ENCODE data around the gene FAM135A. TPM values are rescaled to one million over a fixed set of nuclear protein-coding genes. Genes with fewer than 3 reads are reported as not detected.

FAM135A gene
- total and polyA plus RNA-seq, 9 of the 15 experiments (the other 6 are each of a cell fraction or from before 2014, with no cell fraction given): 7.4 to 32.9 (median 19.2) TPM

DNA sequence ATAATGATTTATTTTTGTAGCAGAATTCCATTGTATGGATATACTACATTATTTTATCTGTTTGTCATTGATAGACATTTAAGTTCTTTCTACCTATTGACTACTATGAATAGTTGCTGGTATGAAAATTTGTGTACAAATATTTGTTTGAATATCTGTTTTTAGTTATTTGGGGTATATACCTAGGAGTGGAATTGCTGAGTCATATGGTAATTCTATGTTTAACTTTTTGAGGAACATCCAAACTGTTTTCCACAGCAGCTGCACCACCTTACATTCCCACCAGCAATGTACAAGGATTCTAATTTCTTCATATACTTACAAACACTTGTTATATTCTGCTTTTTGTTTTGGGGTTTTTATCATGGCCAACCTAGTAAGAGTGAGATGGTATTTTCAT lies 97.3 kb downstream of the FAM135A start (continued):
- TF ChIP-seq NFE2L1 (tag; IDR thresholded peaks at IDR 0.05; ENCODE audit: borderline replicate concordance, low read depth) (0 out of 2 replicates have a peak, but pooled peaks have one; percentile 53), LCOR (CRISPR knock-in tag; IDR thresholded peaks at IDR 0.05) (no peak), SNIP1 (IDR thresholded peaks at IDR 0.05; ENCODE audit: low read depth) (no peak), SREBF1 (IDR thresholded peaks at IDR 0.05; ENCODE audit: borderline replicate concordance, low read depth, low read length) (no peak), NFE2 (IDR thresholded peaks at IDR 0.05; ENCODE audit: low read depth) (peak; percentile 77), MAFF (IDR thresholded peaks at IDR 0.05; ENCODE audit: low read length) (peak; percentile 48; the same call in 1 of the 2 replicates), SMAD1 (IDR thresholded peaks at IDR 0.05; ENCODE audit: low read depth, low read length, partially characterized antibody) (no peak), STAT5B (CRISPR knock-in tag; IDR thresholded peaks at IDR 0.05) (no peak), ZNF316 (IDR thresholded peaks at IDR 0.05) (peak; percentile 84), C11orf30 (IDR thresholded peaks at IDR 0.05; ENCODE audit: low read depth) (peak; percentile 80), SIX5 (IDR thresholded peaks at IDR 0.05; ENCODE audit: borderline replicate concordance in 1 of 2, insufficient read depth in 1 of 2, low read depth in 1 of 2, low read length in 2 of 2) (no peak), PHF21A (IDR thresholded peaks at IDR 0.05; ENCODE audit: borderline replicate concordance, low read depth) (no peak), ZNF408 (CRISPR knock-in tag; IDR thresholded peaks at IDR 0.05; ENCODE audit: low read depth) (no peak), PRPF4 (IDR thresholded peaks at IDR 0.05; ENCODE audit: insufficient read depth, low read depth, low read length, poor library complexity, severe bottlenecking) (no peak), ZNF699 (CRISPR knock-in tag; IDR thresholded peaks at IDR 0.05; ENCODE audit: insufficient replicate concordance) (no peak), BACH1 (tag; IDR thresholded peaks at IDR 0.05) (no peak), NUFIP1 (IDR thresholded peaks at IDR 0.05; ENCODE audit: partially characterized antibody) (no peak), MXI1 (IDR thresholded peaks at IDR 0.05; ENCODE audit: low read depth, low read length) (no peak), JUNB (CRISPR knock-in tag; conservative IDR thresholded peaks at IDR 0.05) (no peak), SREBF2 (CRISPR knock-in tag; IDR thresholded peaks at IDR 0.05) (no peak)
- TF ChIP-seq, protein P1, sequence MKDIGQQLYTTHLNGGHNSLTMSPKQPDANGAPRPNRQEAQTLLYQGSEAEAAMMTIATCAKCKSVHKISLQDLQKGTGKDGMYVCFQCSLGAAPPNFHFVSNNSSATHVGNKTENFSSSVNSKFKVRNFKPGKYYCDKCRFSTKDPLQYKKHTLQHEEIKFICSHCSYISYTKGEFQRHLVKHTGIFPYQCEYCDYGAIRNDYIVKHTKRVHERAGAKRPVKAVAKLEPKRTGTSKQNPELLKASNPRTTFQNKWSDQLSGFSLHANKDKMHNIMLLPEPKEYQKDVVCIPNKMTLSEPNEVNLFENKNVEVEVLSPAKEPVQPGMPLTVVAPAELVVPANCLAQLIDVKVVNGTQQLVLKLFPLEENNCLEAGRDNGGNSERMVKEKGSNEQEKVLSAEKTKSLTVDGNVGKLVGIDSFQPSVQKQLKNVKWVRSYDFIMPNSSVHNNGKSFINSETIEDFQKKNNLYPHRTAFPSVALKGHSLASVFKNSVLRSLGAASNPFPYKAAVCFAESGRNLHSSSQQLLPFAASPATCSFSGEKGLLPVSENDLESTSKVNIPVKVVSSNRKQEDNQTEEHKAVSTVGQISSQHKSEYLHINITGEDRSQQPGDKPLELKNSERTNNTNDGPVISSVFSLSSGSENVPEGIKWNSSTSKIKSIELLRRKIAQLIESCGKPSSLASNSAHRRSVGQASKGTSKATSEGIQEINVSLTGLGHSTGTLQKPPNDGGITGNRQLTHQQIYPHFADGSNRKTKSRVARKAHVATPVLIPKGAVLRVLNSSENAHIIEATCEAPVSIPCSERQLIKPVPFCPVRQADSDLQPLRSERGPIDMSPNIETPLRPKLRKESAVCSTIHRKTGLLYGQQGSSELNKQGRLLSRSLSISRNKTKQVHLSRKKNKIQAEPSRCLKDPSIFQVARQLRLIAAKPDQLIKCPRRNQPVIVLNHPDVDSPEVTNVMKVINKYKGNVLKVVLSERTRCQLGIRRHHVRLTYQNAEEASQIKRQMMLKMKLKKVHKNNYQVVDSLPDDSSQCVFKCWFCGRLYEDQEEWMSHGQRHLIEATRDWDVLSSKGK (CRISPR knock-in tag; IDR thresholded peaks at IDR 0.05): no peak
- TF ChIP-seq, protein P2, sequence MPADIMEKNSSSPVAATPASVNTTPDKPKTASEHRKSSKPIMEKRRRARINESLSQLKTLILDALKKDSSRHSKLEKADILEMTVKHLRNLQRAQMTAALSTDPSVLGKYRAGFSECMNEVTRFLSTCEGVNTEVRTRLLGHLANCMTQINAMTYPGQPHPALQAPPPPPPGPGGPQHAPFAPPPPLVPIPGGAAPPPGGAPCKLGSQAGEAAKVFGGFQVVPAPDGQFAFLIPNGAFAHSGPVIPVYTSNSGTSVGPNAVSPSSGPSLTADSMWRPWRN (IDR thresholded peaks at IDR 0.05; ENCODE audit: low read depth): no peak
- TF ChIP-seq, protein P3, sequence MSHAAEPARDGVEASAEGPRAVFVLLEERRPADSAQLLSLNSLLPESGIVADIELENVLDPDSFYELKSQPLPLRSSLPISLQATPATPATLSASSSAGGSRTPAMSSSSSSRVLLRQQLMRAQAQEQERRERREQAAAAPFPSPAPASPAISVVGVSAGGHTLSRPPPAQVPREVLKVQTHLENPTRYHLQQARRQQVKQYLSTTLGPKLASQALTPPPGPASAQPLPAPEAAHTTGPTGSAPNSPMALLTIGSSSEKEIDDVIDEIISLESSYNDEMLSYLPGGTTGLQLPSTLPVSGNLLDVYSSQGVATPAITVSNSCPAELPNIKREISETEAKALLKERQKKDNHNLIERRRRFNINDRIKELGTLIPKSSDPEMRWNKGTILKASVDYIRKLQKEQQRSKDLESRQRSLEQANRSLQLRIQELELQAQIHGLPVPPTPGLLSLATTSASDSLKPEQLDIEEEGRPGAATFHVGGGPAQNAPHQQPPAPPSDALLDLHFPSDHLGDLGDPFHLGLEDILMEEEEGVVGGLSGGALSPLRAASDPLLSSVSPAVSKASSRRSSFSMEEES (CRISPR knock-in tag; IDR thresholded peaks at IDR 0.05): no peak
- TF ChIP-seq, protein P4, sequence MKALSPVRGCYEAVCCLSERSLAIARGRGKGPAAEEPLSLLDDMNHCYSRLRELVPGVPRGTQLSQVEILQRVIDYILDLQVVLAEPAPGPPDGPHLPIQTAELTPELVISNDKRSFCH (CRISPR knock-in tag; IDR thresholded peaks at IDR 0.05): no peak
- TF ChIP-seq, protein P4 (tag; IDR thresholded peaks at IDR 0.05): no peak
